ENCODE results near the gene YPEL1.
"Not testable (repeated sequence)": the region's sequence is repeated elsewhere in the genome, so short reads cannot be mapped to it uniquely, and the experiment has no call there.

YPEL1 gene

DNA sequence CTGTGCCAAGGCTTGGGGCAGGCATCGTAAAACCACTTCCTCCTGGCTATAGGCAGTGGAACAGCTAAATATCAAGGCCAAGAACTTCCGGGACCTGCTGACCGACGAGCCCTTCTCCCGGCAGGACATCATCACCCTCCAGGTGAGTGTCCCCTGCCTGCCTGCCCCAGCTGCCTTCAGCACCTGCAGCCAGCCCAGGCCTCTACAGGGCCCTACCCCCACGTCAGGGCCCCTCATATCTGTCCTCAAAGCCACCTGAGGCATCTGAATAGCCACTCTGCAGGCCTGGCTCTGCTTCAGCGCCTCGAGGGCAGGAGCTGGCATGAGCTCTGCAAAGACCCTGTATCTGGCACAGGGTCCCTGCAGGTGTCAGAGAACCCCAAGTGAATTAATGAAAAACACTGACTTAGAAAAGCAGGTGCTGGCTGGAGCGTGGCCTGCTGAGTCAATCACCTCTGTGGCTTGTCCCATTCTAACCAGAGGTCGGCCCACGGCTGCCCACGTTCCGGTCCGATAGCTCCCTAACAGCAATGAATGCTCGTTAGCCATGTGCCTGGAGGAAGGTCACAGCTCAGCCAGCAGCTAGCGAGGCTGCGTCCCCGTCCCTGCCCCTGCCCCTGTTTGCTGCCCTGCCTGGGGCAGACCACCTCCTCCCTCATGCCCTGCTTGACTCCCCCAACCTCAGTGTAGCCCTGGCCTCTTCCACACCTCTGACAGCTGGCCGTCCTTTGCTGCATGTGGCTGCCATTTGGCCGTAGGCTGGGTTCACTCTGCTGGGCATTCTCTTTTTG, 53.0 kb downstream of the YPEL1 start:
- DNase-seq = no peak

GRCh38 chr22:21681566-21682370, 53.8 kb downstream of the YPEL1 start:
- DNase-seq = no peak

- no peak for DNase-seq
Measured at GRCh38 chr22:21680830-21681565, 54.6 kb downstream of the YPEL1 start.

GRCh38 chr22:21679383-21679782, 56.2 kb downstream of the YPEL1 start:
- no peak for DNase-seq

DNA sequence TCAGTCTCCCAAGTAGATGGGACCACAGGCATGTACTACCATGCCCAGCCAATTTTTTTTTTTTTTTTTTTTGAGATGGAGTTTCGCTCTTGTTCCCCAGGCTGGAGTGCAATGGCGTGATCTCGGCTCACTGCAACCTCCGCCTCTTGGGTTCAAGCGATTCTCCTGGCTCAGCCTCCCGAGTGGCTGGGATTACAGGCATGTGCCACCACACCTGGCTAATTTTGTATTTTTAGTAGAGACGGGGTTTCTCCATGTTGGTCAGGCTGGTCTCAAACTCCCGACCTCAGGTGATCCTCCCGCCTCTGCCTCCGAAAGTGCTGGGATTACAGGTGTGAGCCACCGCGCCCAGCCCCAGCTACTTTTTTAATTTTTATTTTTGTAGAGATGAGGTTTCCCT, 56.8 kb downstream of the YPEL1 start:
- not testable (repeated sequence) for DNase-seq

DNA sequence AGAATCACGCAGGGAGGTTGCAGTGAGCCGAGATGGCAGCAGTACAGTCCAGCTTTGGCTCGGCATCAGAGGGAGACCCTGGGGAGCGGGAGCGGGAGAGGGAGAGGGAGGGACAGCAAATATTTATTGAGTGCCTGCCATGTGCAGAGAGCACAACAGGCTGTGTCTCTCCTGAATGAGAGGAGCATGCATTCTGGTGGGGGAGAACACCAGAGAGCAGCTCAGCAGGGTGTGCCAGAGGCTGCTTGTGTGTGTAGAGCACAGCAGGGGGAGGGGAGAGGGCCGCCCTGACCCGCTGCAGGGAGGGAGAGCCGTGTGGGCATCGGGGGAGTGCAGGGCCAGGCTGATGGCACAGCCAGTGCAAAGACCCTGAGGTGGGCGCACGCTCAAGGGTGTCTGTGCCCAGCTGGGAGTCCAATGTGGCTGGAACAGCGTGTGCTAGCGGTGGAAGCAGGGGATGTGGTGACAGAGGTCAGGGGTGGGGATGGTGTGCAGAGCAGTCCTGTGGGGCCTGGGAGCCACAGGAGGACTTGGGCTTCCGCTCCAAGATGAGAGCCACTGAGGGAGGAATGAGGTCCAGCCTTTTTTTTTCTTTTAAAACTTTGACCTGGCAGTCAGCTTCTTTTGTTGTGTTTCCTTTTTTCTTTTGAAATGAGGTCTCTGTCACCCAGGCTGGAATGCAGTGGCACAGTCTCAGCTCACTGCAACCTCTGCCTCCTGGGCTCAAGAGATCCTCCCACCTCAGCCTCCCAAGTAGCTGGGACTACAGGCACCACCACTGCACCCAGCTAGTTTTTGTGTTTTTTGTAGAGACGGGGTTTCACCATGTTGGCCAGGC, 57.8 kb downstream of the YPEL1 start:
- DNase-seq = no peak

DNA sequence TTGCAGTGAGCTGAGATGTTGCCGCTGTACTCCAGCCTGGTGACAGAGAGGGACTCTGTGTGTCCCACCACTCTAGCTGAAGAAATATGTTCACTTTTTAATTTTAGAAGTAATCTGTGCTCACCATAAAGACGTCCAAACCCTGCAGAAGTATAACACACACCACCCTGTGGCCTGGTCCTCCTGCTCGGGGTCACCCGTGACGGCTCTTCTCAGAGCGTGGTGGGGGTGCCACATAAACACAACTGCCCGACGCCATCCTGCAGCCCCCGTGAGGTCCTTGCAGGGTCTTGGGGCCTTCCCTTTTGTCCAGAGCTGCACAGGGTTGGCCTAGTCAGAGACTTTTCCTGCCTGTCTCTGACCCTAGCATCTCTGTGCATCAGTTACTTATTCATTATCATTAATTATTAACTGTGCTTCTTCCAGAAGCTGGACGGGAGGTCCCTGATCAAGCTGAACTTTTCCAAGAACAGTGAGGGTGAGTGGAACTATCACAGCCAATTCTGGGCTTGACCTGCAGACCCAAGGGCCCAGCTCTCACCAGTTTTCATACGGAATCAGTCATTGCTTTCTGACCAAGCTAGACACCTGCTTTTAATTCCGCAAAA, 60.9 kb downstream of the YPEL1 start:
- DNase-seq = no peak

DNA sequence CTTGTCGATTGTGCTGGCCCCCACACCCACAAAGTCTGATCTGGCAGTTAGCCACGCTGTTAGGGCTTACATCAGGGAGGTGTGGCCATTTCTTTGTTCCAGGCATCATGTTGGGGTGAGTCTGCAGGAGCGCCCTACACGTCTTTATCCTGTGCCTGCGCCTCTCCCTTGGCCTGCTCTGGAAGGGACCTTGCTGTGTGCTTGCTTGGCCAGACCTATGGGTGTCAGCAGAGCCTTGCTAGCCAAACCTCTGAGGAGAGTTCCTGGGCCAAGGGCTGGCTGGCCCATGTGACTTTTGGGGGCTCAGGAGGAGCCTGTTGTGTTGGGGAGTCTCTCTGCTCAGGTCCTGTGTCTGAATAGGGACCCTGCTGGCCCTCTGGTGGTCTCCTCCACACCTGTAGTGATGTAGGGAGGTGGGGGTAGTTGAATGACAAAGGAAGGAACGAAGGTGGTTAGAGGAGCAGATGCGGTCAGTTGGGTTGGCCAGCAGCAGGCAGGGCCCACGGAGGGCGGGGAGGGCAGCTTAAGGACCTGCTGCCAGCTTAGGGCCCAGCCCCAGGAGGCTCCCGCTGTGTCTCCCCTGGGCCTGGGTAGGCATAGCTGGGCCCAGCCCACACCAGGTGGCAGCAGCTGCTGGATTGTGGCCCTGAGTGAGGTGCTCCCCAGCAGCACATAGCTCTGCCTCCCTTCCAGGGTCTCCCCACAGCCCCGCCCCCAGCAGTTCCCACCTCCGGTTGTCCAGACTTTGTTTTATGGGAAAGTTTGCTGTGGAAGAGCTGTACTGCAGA, 61.9 kb downstream of the YPEL1 start:
- DNase-seq = no peak

GRCh38 chr22:21672107-21672629, 63.4 kb downstream of the YPEL1 start:
- no peak for DNase-seq

DNA sequence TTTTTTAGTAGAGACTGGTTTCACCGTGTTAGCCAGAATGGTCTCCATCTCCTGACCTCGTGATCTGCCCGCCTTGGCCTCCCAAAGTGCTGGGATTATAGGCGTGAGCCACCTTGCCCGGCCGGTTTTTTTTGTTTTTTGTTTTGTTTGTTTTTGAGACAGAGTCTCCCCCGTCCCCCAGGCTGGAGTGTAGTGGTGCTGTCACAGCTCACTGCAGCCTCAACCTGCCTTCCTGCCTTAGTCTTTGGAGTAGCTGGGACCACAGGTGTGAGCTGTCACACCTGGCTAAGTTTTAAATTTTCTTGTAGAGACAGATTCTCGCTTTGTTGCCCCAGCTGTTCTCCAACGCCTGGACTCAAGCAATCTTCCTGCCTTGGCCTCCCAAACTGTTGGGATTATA, 66.6 kb downstream of the YPEL1 start:
- DNase-seq = no peak

DNA sequence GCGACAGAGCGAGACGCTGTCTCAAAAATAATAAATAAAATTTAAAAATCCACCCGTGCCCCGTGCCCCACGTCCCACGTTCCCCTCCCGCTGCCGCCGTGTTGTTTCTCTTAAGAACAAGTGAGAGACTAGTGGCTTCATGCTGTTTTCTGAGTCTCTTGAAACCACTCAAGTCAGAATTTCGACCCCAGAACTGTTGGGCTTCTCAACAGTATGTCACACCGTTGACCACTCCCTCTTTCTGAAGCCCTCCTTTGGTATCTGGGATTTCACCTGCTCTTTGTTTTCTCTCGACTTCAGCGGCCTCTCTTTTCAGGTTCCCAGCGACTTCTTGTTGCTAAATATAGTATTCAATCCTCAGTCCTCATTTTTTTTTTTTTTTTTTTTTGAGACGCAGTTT, 68.8 kb downstream of the YPEL1 start:
- DNase-seq = no peak

DNA sequence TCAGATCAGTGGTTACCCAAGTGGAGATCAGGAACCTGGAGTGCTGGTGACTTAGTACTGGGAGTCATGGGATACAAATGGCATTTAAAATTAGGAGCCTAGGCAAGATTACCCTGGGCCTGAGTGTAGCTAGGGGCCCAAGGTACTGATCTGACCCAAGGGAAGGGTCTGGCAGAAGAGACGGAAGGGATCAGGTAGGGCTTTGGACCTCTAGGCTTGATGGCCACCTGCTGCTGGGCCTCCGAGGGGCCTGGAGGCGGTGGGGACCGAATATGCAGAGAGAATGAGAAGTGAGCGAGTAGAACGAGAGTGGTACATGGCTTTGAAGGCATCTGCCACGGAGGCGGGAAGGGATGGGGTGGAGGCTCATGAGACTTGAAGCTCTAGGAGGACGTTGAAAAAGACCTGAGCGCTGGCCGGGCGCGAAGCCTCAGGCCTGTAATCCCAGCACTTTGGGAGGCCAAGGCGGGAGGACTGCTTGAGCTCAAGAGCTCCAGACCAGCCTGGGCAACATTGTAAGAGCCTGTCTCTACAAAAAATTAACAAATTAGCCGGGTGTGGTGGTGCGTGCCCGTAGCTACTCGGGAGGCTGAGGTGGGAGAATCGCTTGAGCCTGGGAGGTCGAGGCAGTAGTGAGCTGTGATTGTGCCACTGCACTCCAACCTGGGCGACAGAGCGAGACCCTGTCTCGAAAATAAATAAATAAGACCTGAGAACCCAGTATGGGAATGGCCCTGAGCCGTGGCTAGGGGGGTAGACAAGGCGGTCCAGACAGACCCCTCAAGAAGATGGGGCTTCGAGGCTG, 70.3 kb downstream of the YPEL1 start:
- DNase-seq = no peak

GRCh38 chr22:21663738-21664137, 71.9 kb downstream of the YPEL1 start:
- no peak for DNase-seq

- DNase-seq = no peak
Measured at GRCh38 chr22:21661991-21662390, 73.6 kb downstream of the YPEL1 start.

GRCh38 chr22:21660904-21661303, 74.7 kb downstream of the YPEL1 start:
- DNase-seq = no peak

GRCh38 chr22:21659864-21660525, 75.6 kb downstream of the YPEL1 start:
- no peak for DNase-seq

- peak; percentile 92 for DNase-seq
Measured at GRCh38 chr22:21657360-21658032, 78.1 kb downstream of the YPEL1 start.

DNA sequence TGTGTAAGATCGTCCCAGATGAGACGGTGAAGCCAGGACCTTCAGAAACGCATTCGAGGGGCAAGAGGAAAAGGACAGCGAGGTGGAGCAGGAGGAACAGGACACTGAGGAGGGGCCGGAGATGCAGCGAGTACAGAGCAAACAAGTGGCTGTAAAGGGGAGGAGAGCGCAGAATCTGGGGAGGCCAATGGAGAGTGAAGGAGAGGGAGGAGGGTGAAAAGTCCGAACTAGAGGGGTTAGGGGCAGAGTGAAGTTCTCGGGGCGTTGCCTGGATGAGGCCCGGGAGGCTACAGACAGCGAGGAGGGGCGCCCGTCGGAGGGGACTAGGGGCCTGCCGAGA, 78.6 kb downstream of the YPEL1 start:
- no peak for DNase-seq
